IMR-90 (cell line): ENCODE measurements around the gene MRPL44. TPM values are rescaled to one million over a fixed set of nuclear protein-coding genes. Genes with fewer than 3 reads are reported as not detected.

Source experiments
- ATAC-seq: fragments of 200-7000 bp; cut with Tn5 transposase; 2 replicates; pipeline ENCODE4 v1.9.1; 2020; ENCODE audit warnings: low read depth, mild to moderate bottlenecking, moderate library complexity
- BruUV-seq: library from RNA; stranded (reverse); fragments of 400-500 nt; replicated peaks from 2 replicates; lab custom pipeline; 2021; lab: Mats Ljungman, UMichigan
- CTCF ChIA-PET: fragments of 300-600 bp; formaldehyde crosslinking; extraction: SDS; loops from one replicate; lab custom pipeline; 2021; ENCODE audit warnings: antibody characterized with exemption; lab: Yijun Ruan, JAX
- POLR2A ChIA-PET: fragments of 300-600 bp; sonication (Branson Sonifier 250); formaldehyde crosslinking; loops from one replicate; lab custom pipeline; 2022; ENCODE audit warnings: antibody characterized with exemption; ENCODE audit not compliant: unreplicated experiment; lab: Charles Lee
- DNase-seq: peaks from one replicate; pipeline ENCODE4 v3.0.0; 2013
- H2AFZ ChIP-seq: replicated peaks from 2 replicates; pipeline ENCODE3; 2013; ENCODE audit warnings: low read length, mild to moderate bottlenecking; ENCODE audit not compliant: poor library complexity
- H2AK5ac ChIP-seq: 2 replicates; pipeline ENCODE4 v1.6.1; 2013; ENCODE audit warnings: low read depth, low read length, inconsistent platforms
- H2AK9ac ChIP-seq: replicated peaks from 2 replicates; pipeline ENCODE3; 2013; ENCODE audit warnings: mild to moderate bottlenecking, low read depth, low read length, moderate library complexity; ENCODE audit not compliant: poor library complexity
- H2BK120ac ChIP-seq: 2 replicates; pipeline ENCODE4 v1.6.1; 2013; ENCODE audit warnings: low read depth, low read length, inconsistent platforms
- H2BK15ac ChIP-seq: 3 replicates; pipeline ENCODE4 v1.6.1; 2013; ENCODE audit warnings: low read depth, low read length, inconsistent platforms
- H2BK20ac ChIP-seq: 2 replicates; pipeline ENCODE4 v1.6.1; 2013; ENCODE audit warnings: low read depth, mild to moderate bottlenecking, inconsistent platforms, low read length, moderate library complexity
- H2BK5ac ChIP-seq: 2 replicates; pipeline ENCODE4 v1.6.1; 2013; ENCODE audit warnings: mild to moderate bottlenecking, low read depth, low read length, inconsistent platforms; ENCODE audit not compliant: poor library complexity, severe bottlenecking
- H3K14ac ChIP-seq: replicated peaks from 2 replicates; pipeline ENCODE4 v1.6.1; 2013; ENCODE audit warnings: low read depth, low read length, inconsistent platforms
- H3K18ac ChIP-seq: 2 replicates; pipeline ENCODE4 v1.6.1; 2013; ENCODE audit warnings: low read depth, low read length, control low read depth
- H3K23ac ChIP-seq: 2 replicates; pipeline ENCODE4 v1.6.1; 2013; ENCODE audit warnings: low read depth, low read length, inconsistent platforms
- H3K27ac ChIP-seq: 2 replicates; pipeline ENCODE4 v1.5.1; 2013; ENCODE audit warnings: mild to moderate bottlenecking, control low read depth, low read length; ENCODE audit not compliant: insufficient read depth
- H3K27me3 ChIP-seq: 2 replicates; pipeline ENCODE4 v1.6.1; 2013; ENCODE audit warnings: low read length; ENCODE audit not compliant: control insufficient read depth, insufficient read depth
- H3K36me3 ChIP-seq: 2 replicates; pipeline ENCODE4 v1.6.1; 2013; ENCODE audit warnings: low read length, mixed read lengths; ENCODE audit not compliant: control insufficient read depth, insufficient read depth
- H3K4ac ChIP-seq: 2 replicates; pipeline ENCODE4 v1.6.1; 2013; ENCODE audit warnings: low read depth, low read length, inconsistent platforms
- H3K4me1 ChIP-seq: 2 replicates; pipeline ENCODE4 v1.6.1; 2013; ENCODE audit warnings: low read length, mixed read lengths; ENCODE audit not compliant: control insufficient read depth, insufficient read depth
- H3K4me2 ChIP-seq: 2 replicates; pipeline ENCODE4 v1.6.1; 2013; ENCODE audit warnings: low read depth, mild to moderate bottlenecking, control low read depth, low read length, moderate library complexity
- H3K4me3 ChIP-seq: 2 replicates; pipeline ENCODE4 v1.5.1; 2013; ENCODE audit warnings: low read depth, mild to moderate bottlenecking, control low read depth, low read length, moderate library complexity; ENCODE audit not compliant: insufficient read depth
- H3K56ac ChIP-seq: 2 replicates; pipeline ENCODE4 v1.6.1; 2013; ENCODE audit warnings: low read length, inconsistent platforms; ENCODE audit not compliant: insufficient read depth; ENCODE audit errors: extremely low read depth
- H3K79me1 ChIP-seq, 2 experiments: 2 replicates each; pipeline ENCODE4 v1.6.1; 2013; ENCODE audit warnings: low read length in 2 of 2, inconsistent platforms in 1 of 2, low read depth in 1 of 2
- H3K9ac ChIP-seq: 2 replicates; pipeline ENCODE4 v1.6.1; 2013; ENCODE audit warnings: low read depth, low read length, control low read depth
- H3K9me1 ChIP-seq: 2 replicates; pipeline ENCODE4 v1.6.1; 2013; ENCODE audit warnings: low read length, inconsistent platforms; ENCODE audit not compliant: insufficient read depth
- H3K9me3 ChIP-seq: 2 replicates; pipeline ENCODE4 v1.6.1; 2013; ENCODE audit warnings: low read length; ENCODE audit not compliant: control insufficient read depth, insufficient read depth
- H4K20me1 ChIP-seq: 2 replicates; pipeline ENCODE4 v1.6.1; 2013; ENCODE audit warnings: low read length, inconsistent platforms; ENCODE audit not compliant: insufficient read depth
- H4K5ac ChIP-seq: 2 replicates; pipeline ENCODE4 v1.6.1; 2013; ENCODE audit warnings: mild to moderate bottlenecking, low read depth, low read length, control low read depth
- H4K8ac ChIP-seq, 2 experiments: 2 replicates each; pipeline ENCODE4 v1.6.1; 2013; ENCODE audit warnings: low read depth in 2 of 2, low read length in 2 of 2, control low read depth in 1 of 2, inconsistent platforms in 1 of 2
- H4K91ac ChIP-seq: 2 replicates; pipeline ENCODE4 v1.6.1; 2013; ENCODE audit warnings: low read depth, low read length, inconsistent platforms; ENCODE audit not compliant: insufficient read depth
- BHLHE40 ChIP-seq: fragments of 150-350 bp; IDR thresholded peaks from 2 replicates; pipeline ENCODE4 v1.6.1; 2016; ENCODE audit warnings: mild to moderate bottlenecking, low read depth, low read length
- CEBPB ChIP-seq: IDR thresholded peaks from 2 replicates; pipeline ENCODE4 v1.6.1; 2012; ENCODE audit warnings: low read depth, low read length, improper control_type of control experiment
- SMC3 ChIP-seq: fragments of 150-350 bp; IDR thresholded peaks from 2 replicates; pipeline ENCODE4 v1.6.1; 2016; ENCODE audit warnings: low read depth, mild to moderate bottlenecking, antibody characterized with exemption, low read length, moderate library complexity
- WGBS, 2 experiments: methylation state at CpG; one replicate each; pipeline versions ENCODE4 v1.1.5 to v1.1.7; 2013; ENCODE audit warnings: missing lambda C conversion rate in 2 of 2; ENCODE audit not compliant: insufficient read length in 1 of 2; ENCODE audit errors: extremely low coverage in 2 of 2; 5-methylcytosine and 5-hydroxymethylcytosine counted together
- dilution Hi-C: fragments of 300-500 bp; cut with HindIII; formaldehyde crosslinking; loops from one replicate; pipeline ENCODE4 v1.14.3; 2018; ENCODE audit warnings: low sequenced_read_pairs; ENCODE audit not compliant: unreplicated experiment
- in situ Hi-C: fragments of 300-500 bp; cut with MboI; formaldehyde crosslinking; loops from 3 replicates; pipeline ENCODE4 v1.14.3; 2019; ENCODE audit warnings: low sequenced_read_pairs, inconsistent platforms, mixed read lengths
- intact Hi-C: fragments of 100-400 bp; cut with micrococcal nuclease; formaldehyde crosslinking; loops from 2 replicates; pipeline ENCODE4 v1.10.0; 2022
- polyA plus RNA-seq, 3 experiments: library from polyadenylated mRNA; depleted of rRNA; stranded (reverse); fragments of >200 nt; gene quantifications; 2 replicates each; pipeline ENCODE4 v1.2.3, GENCODE V29; 2012; ENCODE audit warnings: low replicate concordance in 1 of 3
- total RNA-seq: library from RNA; depleted of rRNA; stranded (reverse); fragments of >200 nt; gene quantifications from 2 replicates; pipeline ENCODE4 v1.2.3, GENCODE V29; 2012

Gene MRPL44
- total and polyA plus RNA-seq, 2 of the 4 experiments (the other 2 are of a cell fraction), result 18.6 to 20.1 TPM

- no peak for ATAC-seq
- H2BK15ac ChIP-seq, result no peak overlapping the region
- 60% methylated on average over 1 of the region's 7 CpGs; no CpG with 5 or more reads in 1 of the 2 experiments for WGBS, 2 experiments
- H3K4me1 ChIP-seq, result peaks cover 15% of the 10 kb centered on the region
- H3K18ac ChIP-seq, result no peak overlapping the region; the same call in 1 of the 2 replicates
- peaks cover 13% of the 10 kb centered on the region for H3K9me1 ChIP-seq
- intact Hi-C loops, result no loop called here
- no peak overlapping the region for H4K8ac ChIP-seq
- no peak overlapping the region for H3K4me2 ChIP-seq
- H2AK5ac ChIP-seq, result peak overlapping the region; percentile 43; the same call in 1 of the 2 replicates
- no peak overlapping the region for H2BK120ac ChIP-seq
- no peaks in the 10 kb centered on the region for H3K36me3 ChIP-seq
- ChIA-PET CTCF (no interaction called here), POLR2A (no interaction called here)
- no peaks in the 10 kb centered on the region; the same call in none of the 2 replicates for H3K9me3 ChIP-seq
- no peak overlapping the region for H3K4ac ChIP-seq
- H3K27ac ChIP-seq, result no peak overlapping the region
- no peak overlapping the region for H3K9ac ChIP-seq
- H3K23ac ChIP-seq, result no peak overlapping the region
- DNase-seq, result no peak
- no TSS peak for BruUV-seq
- no peak overlapping the region for H2BK20ac ChIP-seq
- H3K27me3 ChIP-seq, result no peaks in the 10 kb centered on the region
- dilution Hi-C loops, result no loop called here
- TF ChIP-seq CEBPB, result no peak
- TF ChIP-seq BHLHE40, result no peak
- no peak for TF ChIP-seq SMC3
- H3K79me1 ChIP-seq, result peaks cover 13 to 70% of the 10 kb centered on the region in 2 experiments; a peak in 3 of 4 replicates
- no peak overlapping the region for H2BK5ac ChIP-seq
- H2AK9ac ChIP-seq, result peak overlapping the region; percentile 34
- no peak overlapping the region for H3K14ac ChIP-seq
- in situ Hi-C loops, result no loop called here
- no peak overlapping the region for H3K56ac ChIP-seq
- H4K91ac ChIP-seq, result no peak overlapping the region; the same call in 1 of the 2 replicates
- peaks cover 50% of the 10 kb centered on the region for H4K20me1 ChIP-seq
- H3K4me3 ChIP-seq, result no peak overlapping the region
- H4K5ac ChIP-seq, result no peak overlapping the region; the same call in 1 of the 2 replicates
- H2AFZ ChIP-seq, result no peak overlapping the region
These were observed 28.9 kb upstream of the MRPL44 start for GRCh38 chr2:223928113-223929006.
